Ovary (tissue), 9 donors: ENCODE data around the gene LRRIQ4. TPM values are rescaled to one million over a fixed set of nuclear protein-coding genes. Genes with fewer than 3 reads are reported as not detected.

ENCODE experiments used
- DNase-seq, 5 donors: peaks; one replicate each; pipeline ENCODE4 v3.0.0-alpha.2; 2019 to 2020
- H3K27ac ChIP-seq, 2 donors: fragments of 200-600 bp; one replicate each; pipeline versions ENCODE4 v1.5.1 to v1.8.0; 2019 to 2022
- H3K27me3 ChIP-seq: fragments of 200-600 bp; one replicate; pipeline ENCODE4 v1.8.0; 2022
- H3K36me3 ChIP-seq: fragments of 200-600 bp; sonication (generic); one replicate; pipeline ENCODE4 v1.5.1; 2019
- H3K4me1 ChIP-seq: one replicate; pipeline ENCODE4 v1.8.1; 2013; ENCODE audit warnings: mild to moderate bottlenecking, moderate library complexity; ENCODE audit not compliant: insufficient read depth
- H3K4me3 ChIP-seq: fragments of 200-600 bp; sonication (generic); one replicate; pipeline ENCODE4 v1.5.1; 2017
- H3K9me3 ChIP-seq, 2 donors: fragments of 200-600 bp in 1 of 2; sonication (generic) in 1 of 2; one replicate each; pipeline versions ENCODE4 v1.5.1 to v1.8.1; 2013 to 2019; ENCODE audit warnings: mild to moderate bottlenecking in 1 of 2, moderate library complexity in 1 of 2
- EP300 ChIP-seq: sonication (generic); formaldehyde crosslinking; IDR thresholded peaks from one replicate; pipeline ENCODE4 v1.6.1; 2017; ENCODE audit warnings: antibody characterized with exemption
- POLR2A ChIP-seq: fragments of 450-650 bp; IDR thresholded peaks from one replicate; pipeline ENCODE4 v1.6.1; 2017; ENCODE audit warnings: antibody characterized with exemption, mild to moderate bottlenecking, moderate library complexity
- WGBS, 3 donors: extraction: QIAGEN DNeasy Blood & Tissue Kit in 1 of 3; methylation state at CpG; one replicate each; pipeline versions ENCODE4 v1.1.5 to v1.1.7; 2013 to 2017; 5-methylcytosine and 5-hydroxymethylcytosine counted together
- intact Hi-C, 4 donors: fragments of 100-400 bp; cut with DNase I; formaldehyde crosslinking; loops; one replicate each; pipeline versions ENCODE4 v1.11.0 to v1.15.1; 2022 to 2023
- polyA plus RNA-seq, 2 donors: library from polyadenylated mRNA; stranded (reverse); fragments of 200-250 nt in 1 of 2; fragments of 350-450 nt in 1 of 2; fragmentation: Illumina TruSeq in 1 of 2; extraction: RNeasy Lipid Tissue Mini Kit (QIAGEN cat#74804) in 1 of 2; gene quantifications; one replicate each; pipeline ENCODE4 v1.2.3, GENCODE V29; 2013 to 2014
- total RNA-seq, 7 donors: library from RNA; depleted of rRNA in 2 of 7; stranded (reverse); fragments of >200 nt in 2 of 7; fragmentation: NEBNext Ultra II Directional in 3 of 7; extraction: Animal tissue kit (Norgen Biotek cat#: 25700) in 3 of 7; gene quantifications; one replicate each; pipeline versions ENCODE4 v1.1.0 to v1.2.4, GENCODE V29; 2016 to 2023
- TF ChIP-seq, protein P1 (sequence below), 3 donors: fragments of 450-650 bp in 2 of 3; fragments of 200-600 bp in 1 of 3; IDR thresholded peaks; one replicate each; pipeline versions ENCODE4 v1.5.1 to v1.8.0; 2016 to 2022; ENCODE audit warnings: antibody characterized with exemption in 3 of 3, mild to moderate bottlenecking in 1 of 3
- donor health status: DM: no; HTN: no; CAD: no; lungs with moderate emphysema.
- donor health status: DM: no; HTN: no; CAD: no.
- donor health status: Bipolar disorder and iron deficiency.
- donor health status: DM: yes; HTN: yes; CAD: no.
- donor health status: DM: no; HTN: no; CAD: no.
- donor health status: DM: yes; HTN: yes; CAD: no.

The LRRIQ4 gene
- total and polyA plus RNA-seq, 9 donors, result 0.05 to 0.43 (median 0.25) TPM; not detected in 2

DNA sequence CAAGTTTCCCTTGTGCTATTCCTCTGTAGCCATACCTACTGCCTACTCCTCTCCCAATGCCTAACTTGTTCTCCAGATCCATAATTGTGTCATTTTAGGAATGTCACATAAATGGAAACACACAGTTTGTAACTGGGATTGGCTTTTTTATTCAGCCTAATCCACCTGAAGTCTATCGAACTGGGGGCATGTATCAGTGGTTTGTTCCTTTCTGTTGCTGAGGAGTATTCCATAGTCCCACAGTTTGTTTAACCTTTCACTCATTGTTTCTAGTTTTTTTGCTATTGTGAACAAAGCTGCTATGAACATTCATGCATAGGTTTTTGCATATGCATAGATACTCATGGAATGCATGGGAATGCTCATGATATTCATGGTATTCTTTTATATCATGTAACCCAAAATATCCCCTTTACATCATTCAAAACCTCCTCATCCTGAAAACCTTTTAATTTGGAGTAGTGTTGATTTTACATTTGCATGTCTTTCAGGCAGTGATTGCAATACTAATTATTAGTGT lies 25.9 kb downstream of the LRRIQ4 start:
- intact Hi-C loops, result no loop called here
- no peaks in the 10 kb centered on the region for H3K9me3 ChIP-seq

DNA sequence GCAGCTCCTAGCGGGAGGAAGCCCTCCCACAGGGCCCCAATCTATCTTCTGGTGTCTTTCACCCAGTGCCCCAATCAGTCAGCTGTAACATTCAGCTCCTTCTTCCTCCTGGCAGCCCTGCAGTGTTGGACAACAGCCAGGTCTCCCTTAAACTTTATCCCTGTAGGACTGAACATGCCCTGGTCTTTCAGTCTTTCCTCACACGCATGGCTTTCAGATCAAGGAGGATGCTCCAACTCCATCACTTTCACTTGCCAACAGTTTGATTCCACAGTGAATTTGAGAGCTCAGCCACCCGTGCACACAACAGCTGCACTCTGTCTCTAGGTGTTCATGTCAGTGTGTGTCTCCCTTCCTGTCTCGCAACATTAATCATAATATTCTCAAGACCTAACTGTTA lies 28.5 kb downstream of the LRRIQ4 start:
- H3K9me3 ChIP-seq, result no peaks in the 10 kb centered on the region
- H3K27ac ChIP-seq, result no peak overlapping the region
- no peak for DNase-seq
- no peaks in the 10 kb centered on the region for H3K27me3 ChIP-seq
- no peak overlapping the region for H3K4me3 ChIP-seq
- 25 to 36% (median 32%) methylated on average over 4 of the region's 4 CpGs for WGBS, 3 donors
- no peaks in the 10 kb centered on the region for H3K36me3 ChIP-seq
- TF ChIP-seq POLR2A (no peak), EP300 (no peak)
- TF ChIP-seq, protein P1, sequence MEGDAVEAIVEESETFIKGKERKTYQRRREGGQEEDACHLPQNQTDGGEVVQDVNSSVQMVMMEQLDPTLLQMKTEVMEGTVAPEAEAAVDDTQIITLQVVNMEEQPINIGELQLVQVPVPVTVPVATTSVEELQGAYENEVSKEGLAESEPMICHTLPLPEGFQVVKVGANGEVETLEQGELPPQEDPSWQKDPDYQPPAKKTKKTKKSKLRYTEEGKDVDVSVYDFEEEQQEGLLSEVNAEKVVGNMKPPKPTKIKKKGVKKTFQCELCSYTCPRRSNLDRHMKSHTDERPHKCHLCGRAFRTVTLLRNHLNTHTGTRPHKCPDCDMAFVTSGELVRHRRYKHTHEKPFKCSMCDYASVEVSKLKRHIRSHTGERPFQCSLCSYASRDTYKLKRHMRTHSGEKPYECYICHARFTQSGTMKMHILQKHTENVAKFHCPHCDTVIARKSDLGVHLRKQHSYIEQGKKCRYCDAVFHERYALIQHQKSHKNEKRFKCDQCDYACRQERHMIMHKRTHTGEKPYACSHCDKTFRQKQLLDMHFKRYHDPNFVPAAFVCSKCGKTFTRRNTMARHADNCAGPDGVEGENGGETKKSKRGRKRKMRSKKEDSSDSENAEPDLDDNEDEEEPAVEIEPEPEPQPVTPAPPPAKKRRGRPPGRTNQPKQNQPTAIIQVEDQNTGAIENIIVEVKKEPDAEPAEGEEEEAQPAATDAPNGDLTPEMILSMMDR (IDR thresholded peaks at IDR 0.05), result no peak
- intact Hi-C loops, result no loop called here
- no peaks in the 10 kb centered on the region for H3K4me1 ChIP-seq

More for the DNA sequence above, 25.9 kb downstream of the LRRIQ4 start:
- Histone ChIP-seq H3K27ac (no peak overlapping the region), H3K4me1 (no peaks in the 10 kb centered on the region), H3K27me3 (no peaks in the 10 kb centered on the region), H3K4me3 (no peak overlapping the region), H3K36me3 (no peaks in the 10 kb centered on the region)
- WGBS, 3 donors, result 77 to 89% (median 86%) methylated on average over 1 of the region's 1 CpG
- no peak for DNase-seq
- TF ChIP-seq POLR2A, result no peak
- TF ChIP-seq, protein P1 (IDR thresholded peaks at IDR 0.05), result no peak
- no peak for TF ChIP-seq EP300

DNA sequence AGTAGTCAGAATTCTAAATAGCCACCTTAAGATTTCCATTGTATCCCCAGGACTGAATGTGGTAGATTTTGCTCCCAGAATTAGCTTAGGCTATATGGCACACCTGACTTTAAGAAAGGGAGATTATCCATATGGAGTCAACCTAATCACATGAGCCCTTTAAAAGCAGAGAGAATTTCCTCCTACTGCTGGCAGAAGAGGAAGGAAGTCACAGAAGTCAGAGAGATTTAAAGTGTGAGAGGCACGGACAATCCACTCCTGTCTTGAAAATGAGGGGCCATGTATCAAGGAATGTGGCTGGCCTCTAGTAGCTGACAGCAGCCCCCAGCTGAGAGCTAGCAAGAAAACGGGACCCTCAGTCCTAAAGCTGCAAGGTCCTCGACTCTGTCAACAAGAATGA lies 30.3 kb downstream of the LRRIQ4 start:
- no peaks in the 10 kb centered on the region for H3K27me3 ChIP-seq
- 50 to 58% (median 53%) methylated on average over 3 of the region's 3 CpGs for WGBS, 3 donors
- TF ChIP-seq POLR2A (no peak), EP300 (no peak)
- TF ChIP-seq, protein P1 (IDR thresholded peaks at IDR 0.05), result no peak

DNA sequence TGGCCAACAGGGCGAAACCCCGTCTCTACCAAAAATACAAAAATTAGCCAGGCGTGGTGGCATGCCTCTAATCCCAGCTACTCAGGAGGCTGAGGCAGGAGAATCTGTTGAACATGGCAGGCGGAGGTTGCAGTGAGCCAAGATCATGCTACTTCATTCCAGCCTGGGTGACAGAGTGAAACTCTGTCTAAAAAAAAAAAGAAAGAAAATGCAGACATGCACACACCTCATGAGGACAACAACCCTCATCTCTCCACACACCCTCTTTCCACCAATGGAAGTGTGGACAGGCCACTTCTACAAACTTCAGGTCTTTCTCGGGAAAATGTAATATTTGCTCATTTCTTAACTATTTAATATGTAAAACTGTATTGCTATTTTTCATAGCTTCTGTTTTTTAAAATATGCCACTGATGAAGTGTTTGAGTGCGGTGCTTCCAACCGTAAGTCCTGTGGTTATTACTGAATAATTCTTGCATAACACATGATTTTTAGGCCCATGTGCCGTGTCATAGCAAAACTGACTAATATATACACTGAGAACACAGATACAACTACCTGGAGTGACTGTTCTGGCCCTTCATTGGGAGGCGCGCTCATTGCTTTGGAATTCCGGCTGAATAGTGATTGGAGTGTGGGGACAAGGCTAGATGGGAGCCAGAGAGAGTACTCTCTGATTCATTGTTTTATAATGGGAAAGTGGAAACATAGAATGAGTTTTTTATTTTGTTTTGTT lies 34.0 kb downstream of the LRRIQ4 start:
- WGBS, 3 donors, result 92 to 93% (median 93%) methylated on average over 11 of the region's 11 CpGs
- Histone ChIP-seq H3K36me3 (no peaks in the 10 kb centered on the region), H3K9me3 (no peaks in the 10 kb centered on the region), H3K4me3 (no peak overlapping the region), H3K27ac (no peak overlapping the region), H3K4me1 (no peaks in the 10 kb centered on the region), H3K27me3 (no peaks in the 10 kb centered on the region)
- TF ChIP-seq, protein P1 (IDR thresholded peaks at IDR 0.05), result no peak
- no peak for TF ChIP-seq POLR2A
- TF ChIP-seq EP300, result no peak
- no peak for DNase-seq
- intact Hi-C loops, result no loop called here

More for the DNA sequence above, 30.3 kb downstream of the LRRIQ4 start:
- Histone ChIP-seq H3K4me1 (no peaks in the 10 kb centered on the region), H3K9me3 (no peaks in the 10 kb centered on the region), H3K36me3 (no peaks in the 10 kb centered on the region), H3K4me3 (no peak overlapping the region), H3K27ac (no peak overlapping the region)
- intact Hi-C loops, result no loop called here
- no peak for DNase-seq
